AG04449 (cell line): ENCODE results near the gene EGF.
A peak's percentile ranks its signal among the peaks of the same experiment; 100 is the strongest.

Source experiments
- CTCF ChIA-PET: fragments of 350-600 bp; formaldehyde crosslinking; extraction: SDS; loops from one replicate; lab custom pipeline; 2021; ENCODE audit warnings: antibody characterized with exemption; lab: Yijun Ruan, JAX
- POLR2A ChIA-PET: fragments of 400-600, 350-600 bp; formaldehyde crosslinking; extraction: SDS; loops from one replicate; lab custom pipeline; 2020; ENCODE audit warnings: antibody characterized with exemption, inconsistent platforms; lab: Yijun Ruan, JAX
- DNase-seq: peaks from one replicate; pipeline ENCODE4 v3.0.0-alpha.2; 2010; ENCODE audit warnings: low read depth, low spot score
- H3K4me3 ChIP-seq: 2 replicates; pipeline ENCODE4 v1.5.1; 2011; ENCODE audit warnings: low read depth, mild to moderate bottlenecking, control low read depth, low read length
- TF ChIP-seq, protein P1 (sequence below): IDR thresholded peaks from one replicate; pipeline ENCODE4 v1.5.1; 2011; ENCODE audit warnings: mild to moderate bottlenecking, moderate library complexity, low read length, control low read depth, inconsistent platforms; ENCODE audit not compliant: insufficient read depth; ENCODE audit errors: missing control alignments

Gene EGF

DNA sequence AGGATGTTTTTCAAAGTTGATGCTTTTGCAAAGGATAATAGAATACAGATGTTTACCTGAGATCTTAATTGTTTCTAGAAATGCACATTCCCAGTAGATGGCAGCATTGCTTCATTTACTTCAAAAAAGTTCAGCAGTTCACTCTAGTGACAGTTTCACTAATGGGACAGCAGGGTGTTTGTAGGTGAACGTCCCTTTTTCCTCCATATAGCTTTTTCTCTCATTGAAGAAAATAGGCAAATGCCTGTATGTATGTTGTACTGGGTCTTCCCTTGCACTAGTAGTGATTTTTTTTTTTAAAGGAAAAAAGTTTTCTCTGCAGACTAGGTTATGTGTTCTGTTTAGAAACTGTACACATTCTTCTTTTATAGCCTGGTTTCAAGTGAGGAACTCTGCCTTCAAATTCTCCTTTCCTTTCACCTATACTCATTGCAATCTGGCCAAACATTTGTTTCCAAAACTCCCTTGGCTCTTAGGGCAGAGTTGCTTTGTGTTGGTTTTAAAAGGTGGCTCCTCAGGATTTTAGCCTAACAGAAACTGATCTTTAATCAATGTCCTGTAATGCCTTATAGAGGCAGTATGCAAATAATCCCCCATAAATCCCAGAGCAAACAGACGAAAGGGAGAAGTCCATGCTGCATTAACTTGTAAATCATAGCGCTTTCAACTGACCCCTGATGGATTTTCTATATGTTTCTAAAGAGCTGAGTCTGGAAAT, 86.3 kb downstream of the EGF start:
- ChIA-PET POLR2A (no interaction called here), CTCF (interaction anchor here (0.6 to 19.3 kb wide), 35 partner anchors 8 to 1998 kb away, joined by 3 to 1033 read pairs (median 5); no protein-coding TSS in a partner anchor)
- no peak for DNase-seq
- TF ChIP-seq, protein P1, sequence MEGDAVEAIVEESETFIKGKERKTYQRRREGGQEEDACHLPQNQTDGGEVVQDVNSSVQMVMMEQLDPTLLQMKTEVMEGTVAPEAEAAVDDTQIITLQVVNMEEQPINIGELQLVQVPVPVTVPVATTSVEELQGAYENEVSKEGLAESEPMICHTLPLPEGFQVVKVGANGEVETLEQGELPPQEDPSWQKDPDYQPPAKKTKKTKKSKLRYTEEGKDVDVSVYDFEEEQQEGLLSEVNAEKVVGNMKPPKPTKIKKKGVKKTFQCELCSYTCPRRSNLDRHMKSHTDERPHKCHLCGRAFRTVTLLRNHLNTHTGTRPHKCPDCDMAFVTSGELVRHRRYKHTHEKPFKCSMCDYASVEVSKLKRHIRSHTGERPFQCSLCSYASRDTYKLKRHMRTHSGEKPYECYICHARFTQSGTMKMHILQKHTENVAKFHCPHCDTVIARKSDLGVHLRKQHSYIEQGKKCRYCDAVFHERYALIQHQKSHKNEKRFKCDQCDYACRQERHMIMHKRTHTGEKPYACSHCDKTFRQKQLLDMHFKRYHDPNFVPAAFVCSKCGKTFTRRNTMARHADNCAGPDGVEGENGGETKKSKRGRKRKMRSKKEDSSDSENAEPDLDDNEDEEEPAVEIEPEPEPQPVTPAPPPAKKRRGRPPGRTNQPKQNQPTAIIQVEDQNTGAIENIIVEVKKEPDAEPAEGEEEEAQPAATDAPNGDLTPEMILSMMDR, result peak; percentile 34
- no peak overlapping the region for H3K4me3 ChIP-seq

GRCh38 chr4:109999585-109999912, 86.9 kb downstream of the EGF start:
- POLR2A ChIA-PET, result no interaction called here
- TF ChIP-seq, protein P1, result no peak
- CTCF ChIA-PET, result interaction anchor here (0.6 to 19.3 kb wide), 17 partner anchors 11 to 1938 kb away, joined by 3 to 1033 read pairs (median 8); no protein-coding TSS in a partner anchor
- no peak for DNase-seq
- no peak overlapping the region for H3K4me3 ChIP-seq

- no peak for DNase-seq
- CTCF ChIA-PET, result interaction anchor here (0.9 to 19.3 kb wide), 6 partner anchors 18 to 512 kb away, joined by 3 to 1033 read pairs (median 4); no protein-coding TSS in a partner anchor
- H3K4me3 ChIP-seq, result no peak overlapping the region
- TF ChIP-seq, protein P1, result no peak
- POLR2A ChIA-PET, result no interaction called here
These were observed 89.6 kb downstream of the EGF start for GRCh38 chr4:110002326-110002725.

GRCh38 chr4:110003401-110004187, 90.9 kb downstream of the EGF start:
- ChIA-PET POLR2A (no interaction called here), CTCF (interaction anchor here (1.5 to 19.3 kb wide), 3 partner anchors 10 to 510 kb away, joined by 3 to 1033 read pairs (median 13); no protein-coding TSS in a partner anchor)
- no peak for DNase-seq
- TF ChIP-seq, protein P1, result no peak
- no peak overlapping the region for H3K4me3 ChIP-seq

DNA sequence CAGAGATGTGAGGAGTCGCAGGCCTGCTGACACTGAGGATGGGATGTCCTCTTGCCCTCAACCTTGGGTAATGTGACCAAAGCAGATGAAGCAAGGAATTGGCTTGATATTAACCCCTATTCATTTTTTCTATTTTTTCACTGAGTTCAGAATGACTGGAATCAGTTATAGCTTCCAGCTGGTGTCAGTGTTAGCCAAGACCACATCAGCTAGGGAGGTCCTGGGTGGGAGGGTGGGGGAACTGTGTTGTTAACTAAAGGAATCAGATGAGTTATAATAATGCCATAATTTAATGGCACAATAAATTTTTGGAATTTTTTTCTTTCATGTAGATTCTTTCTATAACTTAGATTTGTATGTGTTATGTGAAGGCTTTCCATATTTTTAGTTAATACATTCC, 91.9 kb downstream of the EGF start:
- POLR2A ChIA-PET, result no interaction called here
- DNase-seq, result no peak
- H3K4me3 ChIP-seq, result no peak overlapping the region
- CTCF ChIA-PET, result interaction anchor here (1.5 to 19.3 kb wide), 5 partner anchors 9 to 509 kb away, joined by 3 to 1033 read pairs (median 15); partner anchors contain the start of gene ELOVL6
- TF ChIP-seq, protein P1, result no peak
